KBM-7 (cell line): ENCODE data around the gene PAPSS1.
"Not testable (repeated sequence)": the region's sequence is repeated elsewhere in the genome, so short reads cannot be mapped to it uniquely, and the experiment has no call there.

Source experiments
- DNase-seq: peaks from one replicate; pipeline ENCODE4 v3.0.0-alpha.2; 2015
- in situ Hi-C: fragments of 300-500 bp; cut with MboI; formaldehyde crosslinking; loops from 2 replicates; pipeline ENCODE4 v1.14.3; 2020; ENCODE audit warnings: low sequenced_read_pairs, low pct_unique_long_range_greater_than_20kb, mixed read lengths

The PAPSS1 gene

DNA sequence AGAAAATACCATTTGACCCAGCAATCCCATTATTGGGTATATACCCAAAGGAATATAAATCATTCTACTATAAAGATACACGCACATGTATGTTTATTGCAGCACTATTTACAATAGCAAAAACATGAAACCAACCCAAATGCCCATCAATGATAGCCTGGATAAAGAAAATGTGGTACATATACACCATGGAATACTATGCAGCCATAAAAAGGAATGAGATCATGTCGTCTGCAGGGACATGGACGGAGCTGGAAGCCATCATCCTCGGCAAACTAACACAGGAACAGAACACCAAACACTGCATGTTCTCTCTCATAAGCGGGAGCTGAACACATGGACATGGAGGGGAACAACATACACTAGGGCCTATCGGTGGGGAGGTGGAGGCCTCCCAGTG, 23.8 kb downstream of the PAPSS1 start:
- in situ Hi-C loops: not testable (repeated sequence)

DNA sequence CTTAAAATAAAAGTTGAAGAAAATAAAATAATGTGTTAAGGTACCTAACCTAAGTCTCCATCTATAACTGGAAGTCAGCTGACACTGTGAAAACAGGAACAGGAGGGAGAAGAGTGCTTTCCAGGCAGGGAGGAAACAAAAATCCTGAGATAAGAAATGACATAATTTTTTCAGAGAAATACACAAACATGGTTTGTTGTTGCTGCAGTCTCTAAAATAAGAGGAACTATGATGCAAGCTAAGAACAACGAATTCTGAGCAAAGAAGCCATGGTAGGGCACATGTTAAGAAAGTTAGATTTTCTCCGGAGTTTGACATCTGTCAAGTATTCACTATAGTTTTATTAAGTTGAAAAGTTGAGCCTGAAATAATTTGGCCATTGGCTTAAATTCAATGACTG, 26.9 kb downstream of the PAPSS1 start:
- peak; percentile 83 for DNase-seq
- in situ Hi-C loops: no loop called here

More for the DNA sequence above, 23.8 kb downstream of the PAPSS1 start:
- DNase-seq: not testable (repeated sequence)

- in situ Hi-C loops: no loop called here
- DNase-seq: no peak
Measured at GRCh38 chr4:107692202-107692601, 27.8 kb downstream of the PAPSS1 start.

DNA sequence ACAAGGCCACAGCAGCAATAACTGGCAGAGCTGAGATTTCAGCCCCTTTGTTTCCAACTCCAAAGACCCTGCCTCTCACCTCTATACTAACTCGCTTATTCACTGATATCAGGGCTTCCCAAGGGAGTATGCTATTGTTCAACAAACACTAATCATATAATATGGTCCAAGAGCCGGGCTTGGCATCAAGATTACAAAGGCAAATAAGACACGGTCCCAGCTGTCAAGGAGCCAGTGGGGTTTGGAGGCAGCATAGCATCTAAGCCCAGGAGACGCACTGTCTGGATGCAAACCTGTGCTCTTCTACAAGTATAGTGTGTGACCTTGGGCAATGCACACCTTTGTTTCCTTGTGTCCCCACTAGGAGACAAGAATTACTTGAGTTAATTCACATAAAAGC, 28.7 kb downstream of the PAPSS1 start:
- in situ Hi-C loops: no loop called here
- no peak for DNase-seq

DNA sequence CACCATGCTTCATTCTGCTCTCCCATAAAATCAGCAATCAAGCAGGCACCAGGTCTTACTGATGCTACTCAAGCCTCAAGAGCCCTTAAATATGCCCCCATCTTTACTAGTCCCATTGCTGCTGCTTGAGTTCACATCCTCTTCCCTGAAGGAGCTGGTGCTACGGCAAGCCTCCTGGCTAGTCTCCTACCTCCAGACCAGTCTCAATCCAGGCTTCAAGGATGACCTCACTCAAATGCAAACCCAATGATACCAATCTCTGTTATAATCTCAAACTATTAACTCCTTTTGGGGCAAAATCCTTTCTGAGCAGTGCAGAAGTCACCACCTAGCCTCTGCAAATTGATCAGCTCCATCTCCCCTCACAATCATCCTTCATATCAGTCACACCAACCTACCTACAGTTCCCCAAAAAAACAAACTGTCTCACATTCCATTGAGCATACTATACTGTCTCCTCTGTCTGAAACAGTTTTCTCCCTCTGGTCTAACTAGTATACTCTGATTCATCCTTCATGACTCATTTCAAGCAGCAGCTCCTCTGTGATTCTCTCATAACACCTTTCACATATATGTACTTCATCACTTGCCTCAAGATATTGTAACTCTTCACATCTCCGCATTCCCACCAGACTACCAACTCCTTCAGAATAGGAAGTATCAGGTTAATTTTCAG, 30.0 kb downstream of the PAPSS1 start:
- DNase-seq: no peak

GRCh38 chr4:107688421-107688820, 31.6 kb downstream of the PAPSS1 start:
- in situ Hi-C loops: no loop called here
- DNase-seq: no peak

More for the DNA sequence above, 30.0 kb downstream of the PAPSS1 start:
- in situ Hi-C loops: no loop called here

- in situ Hi-C loops: no loop called here
Measured at GRCh38 chr4:107685740-107686139, 34.3 kb downstream of the PAPSS1 start.

GRCh38 chr4:107683873-107684272, 36.2 kb downstream of the PAPSS1 start:
- in situ Hi-C loops: no loop called here

More at GRCh38 chr4:107685740-107686139, 34.3 kb downstream of the PAPSS1 start:
- DNase-seq: no peak

GRCh38 chr4:107682306-107682705, 37.7 kb downstream of the PAPSS1 start:
- no peak for DNase-seq
- in situ Hi-C loops: no loop called here

More at GRCh38 chr4:107683873-107684272, 36.2 kb downstream of the PAPSS1 start:
- DNase-seq: no peak

GRCh38 chr4:107669068-107669467, 51.0 kb downstream of the PAPSS1 start:
- no peak for DNase-seq
- in situ Hi-C loops: no loop called here

GRCh38 chr4:107666134-107666533, 53.9 kb downstream of the PAPSS1 start:
- peak; percentile 42 for DNase-seq
- in situ Hi-C loops: no loop called here

- in situ Hi-C loops: no loop called here
- no peak for DNase-seq
Measured at GRCh38 chr4:107665001-107665400, 55.0 kb downstream of the PAPSS1 start.

DNA sequence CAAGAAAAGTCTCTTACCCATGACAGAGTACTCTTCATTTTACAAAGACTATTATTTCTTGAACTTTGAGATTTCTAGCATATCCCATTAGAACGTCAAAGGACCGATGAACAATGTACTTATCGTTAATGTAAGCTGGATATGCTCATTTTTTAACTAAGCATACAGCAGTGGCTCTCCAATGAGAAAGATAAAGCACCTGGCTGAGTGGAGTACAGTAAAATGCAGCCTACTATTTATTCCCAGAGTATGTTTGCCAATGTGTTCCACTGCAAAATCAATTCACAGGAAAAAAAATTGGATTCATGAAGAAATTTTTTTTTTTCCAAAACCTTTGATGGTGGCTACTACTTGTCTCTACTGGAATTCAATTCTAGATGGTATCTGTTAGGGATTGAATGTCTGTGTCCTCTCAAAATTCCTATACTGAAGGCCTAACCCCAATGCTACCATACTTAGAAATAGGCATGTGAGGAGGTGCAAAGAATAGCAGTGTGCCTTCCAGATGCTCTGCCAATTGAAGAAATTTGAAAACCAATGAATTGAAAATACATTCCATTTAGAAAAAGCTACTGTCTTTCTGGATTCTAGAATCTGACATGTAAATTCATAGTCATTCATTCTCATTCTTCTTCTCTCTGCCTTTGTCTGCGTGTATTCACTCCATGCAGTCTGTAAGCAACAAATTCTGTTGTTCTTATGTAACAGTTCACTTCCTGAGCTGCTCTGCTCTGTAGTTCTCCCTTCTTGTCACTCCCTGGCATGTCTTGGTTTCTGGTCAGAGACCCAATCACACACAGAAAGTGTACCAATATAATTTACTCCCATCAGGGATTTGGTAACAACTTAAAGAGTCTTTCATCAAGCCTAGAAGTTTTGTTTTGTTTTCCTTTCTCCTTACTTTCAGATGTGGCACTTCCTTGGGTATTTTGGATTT, 61.4 kb downstream of the PAPSS1 start:
- in situ Hi-C loops: no loop called here
- peak; percentile 14 for DNase-seq

- in situ Hi-C loops: no loop called here
- no peak for DNase-seq
Measured at GRCh38 chr4:107655289-107655688, 64.7 kb downstream of the PAPSS1 start.

DNA sequence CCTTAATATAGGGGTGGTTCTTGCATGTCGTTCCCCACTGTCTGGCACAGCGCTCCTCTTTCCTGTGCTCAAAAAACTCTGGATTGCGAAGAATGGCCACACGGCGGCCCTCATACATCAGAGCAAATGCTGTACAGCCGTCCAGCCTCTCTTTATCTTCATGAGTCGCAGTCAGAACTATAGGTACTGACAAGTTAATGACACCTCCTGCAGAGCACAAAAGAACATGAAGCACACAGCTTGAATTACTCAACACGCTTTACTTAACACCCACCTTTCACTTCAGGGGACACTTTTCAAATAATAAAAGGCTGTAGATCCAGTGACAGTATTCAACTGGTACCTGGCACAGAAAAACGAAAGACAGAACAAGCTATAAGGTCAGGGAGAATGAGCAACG, 65.3 kb downstream of the PAPSS1 start:
- DNase-seq: no peak
- in situ Hi-C loops: no loop called here

- in situ Hi-C loops: not testable (repeated sequence)
- peak; percentile 43 for DNase-seq
Measured at GRCh38 chr4:107651408-107651807, 68.6 kb downstream of the PAPSS1 start.

- in situ Hi-C loops: no loop called here
- peak; percentile 5 for DNase-seq
Measured at GRCh38 chr4:107650251-107650650, 69.8 kb downstream of the PAPSS1 start.

- in situ Hi-C loops: no loop called here
- no peak for DNase-seq
Measured at GRCh38 chr4:107648178-107648991, 71.6 kb downstream of the PAPSS1 start.

- DNase-seq: no peak
- in situ Hi-C loops: no loop called here
Measured at GRCh38 chr4:107647591-107647990, 72.4 kb downstream of the PAPSS1 start.
